NCI-H1694 treated with DMSO at 0.1 percent for 48 hours (cell line): ENCODE data around the gene CD28.

ENCODE experiments used
- DNase-seq: peaks from one replicate; lab custom pipeline; 2025; lab: John Stamatoyannopoulos, UW

The CD28 gene

DNA sequence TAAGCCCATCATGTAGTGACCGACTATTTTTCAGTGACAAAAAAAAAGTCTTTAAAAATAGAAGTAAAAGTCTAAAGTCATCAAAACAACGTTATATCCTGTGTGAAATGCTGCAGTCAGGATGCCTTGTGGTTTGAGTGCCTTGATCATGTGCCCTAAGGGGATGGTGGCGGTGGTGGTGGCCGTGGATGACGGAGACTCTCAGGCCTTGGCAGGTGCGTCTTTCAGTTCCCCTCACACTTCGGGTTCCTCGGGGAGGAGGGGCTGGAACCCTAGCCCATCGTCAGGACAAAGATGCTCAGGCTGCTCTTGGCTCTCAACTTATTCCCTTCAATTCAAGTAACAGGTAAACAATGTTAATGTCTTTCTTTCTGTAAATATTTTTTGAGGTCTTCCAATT, at the start of gene CD28:
Gene CD28 (plus strand): TSS at position 237 of the 400 bp plus-strand sequence. CDS start 58 bp downstream, at position 295.
- DNase-seq, result no peak

DNA sequence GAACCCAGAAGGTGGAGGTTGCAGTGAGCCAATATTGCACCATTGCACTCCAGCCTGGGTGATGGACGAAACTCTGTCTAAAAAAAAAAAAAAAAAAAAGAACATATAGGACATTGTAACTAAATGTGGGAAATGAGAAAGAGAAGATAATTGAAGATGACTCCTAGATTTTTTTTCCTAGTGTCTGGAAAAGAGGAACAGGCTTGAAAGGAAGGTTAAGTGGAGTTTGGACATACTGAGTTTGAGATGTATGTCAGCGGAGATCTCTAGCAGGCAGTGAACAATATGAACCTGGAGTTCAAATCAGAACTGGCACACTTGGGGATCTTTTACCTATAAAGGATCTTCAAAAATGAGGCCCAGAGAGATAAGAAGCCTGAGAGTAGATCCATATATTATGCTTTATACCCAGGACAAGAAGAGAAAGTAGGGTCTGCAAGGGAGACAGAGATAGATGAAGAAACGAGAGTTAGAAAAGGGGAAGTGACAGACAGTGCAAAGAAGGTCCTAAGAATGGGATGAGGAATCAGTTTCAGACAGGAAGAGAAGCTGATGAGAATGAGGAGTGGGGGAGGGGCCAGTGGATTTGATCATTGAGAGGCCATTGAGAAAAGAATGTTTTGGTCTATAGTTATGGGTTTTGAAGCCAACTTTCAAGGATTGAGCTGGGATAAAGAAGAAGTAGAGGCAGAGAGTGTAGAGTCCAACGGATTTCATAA, 46.9 kb upstream of the CD28 start:
- DNase-seq, result no peak

DNA sequence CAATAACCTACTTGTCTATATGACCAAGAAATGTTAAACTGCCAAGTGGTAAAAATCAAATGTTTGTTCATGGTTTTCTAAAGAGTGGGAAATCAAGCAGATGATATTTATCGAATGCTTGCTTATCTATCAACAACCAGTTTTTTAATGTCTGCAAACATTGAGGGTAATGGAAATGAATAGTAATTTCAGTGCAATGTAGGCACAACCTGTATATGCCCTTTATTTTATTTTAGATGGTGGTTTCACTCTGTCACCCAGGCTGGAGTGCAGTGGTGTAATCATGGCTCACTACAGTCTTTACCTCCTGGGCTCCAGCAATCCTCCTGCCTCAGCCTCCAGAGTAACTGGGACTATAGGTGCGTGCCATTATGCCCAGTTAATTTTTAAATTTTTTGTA, 46.0 kb upstream of the CD28 start:
- DNase-seq, result no peak

DNA sequence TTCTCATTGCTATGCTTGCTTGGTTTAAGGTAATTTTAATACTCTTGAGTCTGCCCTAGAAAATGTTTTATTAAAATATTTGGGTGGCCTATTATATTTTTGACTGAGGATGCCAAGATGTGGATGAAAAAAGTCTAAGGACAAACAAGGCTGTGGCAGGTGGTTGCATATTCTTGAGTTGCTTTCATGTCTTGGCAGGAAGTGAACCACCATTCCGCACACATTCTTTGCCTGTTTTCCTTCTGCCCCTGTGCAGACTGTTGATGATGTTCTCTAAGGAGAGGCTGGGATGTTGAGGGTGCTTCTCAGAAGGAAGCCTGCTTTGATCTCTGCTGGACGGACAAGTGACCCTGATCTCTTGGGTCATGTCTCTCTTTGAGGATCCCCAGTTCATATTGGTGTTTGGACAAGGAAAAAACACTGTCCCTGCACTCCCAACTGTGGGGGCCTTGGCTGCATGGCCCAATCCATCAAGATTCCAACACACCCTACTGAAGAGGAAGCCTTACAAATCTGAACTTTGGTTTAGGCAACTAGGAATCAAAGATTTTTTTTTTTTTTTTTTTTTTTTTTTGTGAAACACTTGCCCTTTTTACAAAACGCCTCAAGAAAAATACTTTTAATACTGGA, 45.0 kb upstream of the CD28 start:
- no peak for DNase-seq

DNA sequence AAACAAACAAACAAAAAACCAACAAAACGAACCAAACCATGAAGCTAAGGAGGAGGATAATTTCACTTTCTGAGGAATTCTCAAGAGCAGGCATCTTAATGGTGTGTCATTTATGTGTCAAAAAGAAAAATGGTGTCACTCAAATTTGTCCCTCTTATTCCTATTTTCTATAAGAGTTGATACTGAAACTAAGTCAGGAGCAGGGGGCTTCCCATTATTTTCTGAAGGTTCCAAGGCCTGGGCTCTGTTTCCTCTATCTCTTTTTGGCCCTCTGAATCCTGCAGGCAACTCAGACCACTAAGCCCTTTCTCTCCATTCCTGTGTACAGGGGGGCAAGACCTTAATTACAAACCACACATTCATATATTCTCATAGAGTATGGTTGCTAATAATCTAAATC, 44.0 kb upstream of the CD28 start:
- no peak for DNase-seq

DNA sequence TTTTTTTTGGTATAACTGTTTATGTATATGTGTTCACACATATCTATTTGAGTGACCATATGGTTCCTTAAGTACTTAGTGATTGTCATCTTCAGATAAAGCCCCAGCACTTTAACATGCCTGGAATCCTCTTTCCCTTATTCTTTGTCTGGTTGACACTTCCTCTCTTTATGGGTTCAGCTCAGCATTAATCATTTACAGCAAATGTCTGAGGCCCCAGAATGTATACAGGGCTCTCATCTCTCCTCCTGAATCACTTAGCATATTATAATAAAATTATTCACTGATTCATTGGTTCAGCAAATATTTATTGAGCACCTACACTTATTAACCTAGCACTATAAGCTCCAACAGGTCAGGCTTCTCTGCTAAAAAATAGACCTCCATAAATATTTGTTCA, 43.5 kb upstream of the CD28 start:
- DNase-seq, result no peak

DNA sequence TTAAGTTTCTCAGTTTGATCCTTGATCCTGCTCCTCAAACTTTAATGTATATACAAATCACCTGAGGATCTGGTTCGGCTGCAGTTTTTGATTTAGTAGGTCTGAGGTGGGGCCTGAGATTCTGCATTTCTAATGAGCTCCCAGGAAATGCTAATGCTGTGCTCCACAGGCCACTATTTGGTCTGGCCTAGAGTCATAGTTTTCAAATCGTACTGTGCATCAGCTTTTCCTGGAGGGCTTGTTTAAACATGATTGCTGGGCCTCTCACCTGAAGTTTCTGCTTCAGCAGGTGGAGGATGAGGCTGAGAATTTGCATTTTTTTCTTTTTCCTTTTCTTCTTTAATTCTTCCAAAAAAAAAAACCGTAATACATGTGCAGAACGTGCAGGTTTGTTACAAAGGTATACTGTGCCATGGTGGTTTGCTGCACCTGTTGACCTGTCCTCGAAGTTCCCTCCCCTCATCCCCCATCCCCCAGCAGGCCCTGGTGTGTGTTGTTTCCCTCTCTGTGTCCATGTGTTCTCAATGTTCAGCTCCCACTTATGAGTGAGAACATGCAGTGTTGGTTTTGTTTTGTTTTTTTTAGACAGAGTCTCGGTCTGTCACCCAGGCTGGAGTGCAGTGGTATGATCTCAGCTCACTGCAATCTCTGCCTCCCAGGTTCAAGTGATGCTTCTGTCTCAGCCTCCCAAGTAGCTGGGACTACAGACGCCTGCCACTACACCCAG, 42.2 kb upstream of the CD28 start:
- DNase-seq, result no peak

DNA sequence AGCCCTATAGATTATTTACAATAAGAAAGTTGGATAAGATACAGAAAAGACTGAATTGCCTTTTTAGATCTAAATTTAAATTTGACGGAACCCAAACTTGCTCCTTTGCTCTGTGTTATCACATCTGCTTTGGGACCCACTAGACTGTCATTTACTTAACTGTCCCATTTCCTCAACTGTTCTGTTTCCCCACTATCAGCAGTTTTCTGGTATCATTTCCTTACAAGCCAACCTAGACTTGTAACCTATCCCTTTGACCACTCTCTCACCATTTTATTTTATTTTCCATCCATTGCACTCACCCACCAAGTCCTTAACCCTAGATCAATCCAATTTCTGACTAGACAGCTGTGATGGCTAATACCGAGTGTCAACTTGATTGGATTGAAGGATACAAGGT, 38.6 kb upstream of the CD28 start:
- no peak for DNase-seq

DNA sequence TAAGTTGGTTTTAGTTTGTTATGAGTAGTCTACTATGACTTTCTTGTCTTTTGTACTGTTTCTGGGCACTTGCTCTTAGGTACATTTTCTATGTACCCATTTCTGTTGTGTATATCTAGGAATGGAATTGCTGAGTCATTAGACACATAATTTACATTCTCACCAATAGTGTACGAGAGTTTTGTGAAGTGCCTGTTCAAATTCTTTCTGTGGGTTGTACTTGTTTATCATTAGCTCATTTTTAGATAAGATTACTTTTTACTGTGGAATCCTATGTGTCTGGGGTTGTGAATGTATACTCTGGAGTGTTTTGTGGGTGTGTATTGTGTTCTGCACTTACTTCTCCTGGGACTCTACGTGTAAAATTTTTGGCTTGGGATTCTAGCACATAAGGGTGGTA, 36.6 kb upstream of the CD28 start:
- no peak for DNase-seq

DNA sequence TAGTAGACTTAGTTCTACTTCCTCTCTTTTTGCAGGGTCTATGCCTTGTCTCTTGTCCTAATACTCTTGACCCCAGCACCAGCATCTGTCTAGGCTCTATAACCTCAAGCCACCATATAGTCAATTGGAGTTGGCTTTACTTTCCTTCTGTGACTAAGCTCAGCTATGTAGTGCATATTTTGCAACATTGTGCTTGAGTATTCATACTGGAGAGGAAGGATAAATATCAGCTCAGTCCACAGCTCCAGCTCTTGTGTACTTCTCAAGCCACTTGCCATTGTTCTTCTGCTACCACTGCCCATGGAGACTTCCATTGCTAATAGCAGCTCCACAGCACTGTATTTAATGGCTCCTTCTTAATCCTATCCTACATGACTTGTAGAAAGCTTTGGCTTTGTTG, 35.5 kb upstream of the CD28 start:
- DNase-seq, result no peak

DNA sequence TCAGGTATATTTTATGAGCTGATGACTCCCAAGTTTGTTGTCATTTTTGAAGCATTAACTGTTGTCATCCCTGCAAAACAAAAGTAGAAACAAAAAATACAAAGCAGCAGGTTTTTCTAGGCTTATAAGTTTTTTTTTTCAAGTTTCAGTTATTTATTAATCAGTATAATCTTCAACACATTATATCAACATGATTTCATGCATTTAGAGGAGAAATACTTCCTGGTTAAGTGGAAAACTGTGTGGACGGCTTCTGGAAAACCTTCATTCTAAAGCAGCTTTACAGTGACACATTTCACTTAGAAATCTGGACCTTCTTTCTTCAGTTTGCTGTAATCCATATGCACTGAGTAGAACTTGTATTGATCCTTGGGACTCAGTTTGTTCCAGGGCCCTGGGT, 34.6 kb upstream of the CD28 start:
- DNase-seq, result no peak

DNA sequence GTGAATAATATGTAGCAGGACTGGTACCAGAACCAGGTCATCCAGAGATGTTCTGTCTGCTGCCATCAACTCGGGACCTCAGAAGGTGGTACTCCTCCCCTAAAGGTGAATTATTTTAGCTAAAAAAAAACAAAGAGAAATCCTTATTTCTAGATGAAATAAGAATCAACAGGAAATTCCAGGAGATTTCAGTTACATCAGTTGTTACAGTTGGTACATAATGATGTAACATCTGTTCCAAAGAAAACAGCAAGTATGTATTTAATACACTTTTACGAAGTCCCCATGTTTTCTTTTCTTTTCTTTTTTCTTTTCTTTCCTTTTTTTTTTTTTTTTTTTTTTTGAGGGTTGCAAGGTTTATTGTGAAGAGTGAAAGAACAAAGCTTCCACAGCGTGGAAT, 33.6 kb upstream of the CD28 start:
- no peak for DNase-seq

DNA sequence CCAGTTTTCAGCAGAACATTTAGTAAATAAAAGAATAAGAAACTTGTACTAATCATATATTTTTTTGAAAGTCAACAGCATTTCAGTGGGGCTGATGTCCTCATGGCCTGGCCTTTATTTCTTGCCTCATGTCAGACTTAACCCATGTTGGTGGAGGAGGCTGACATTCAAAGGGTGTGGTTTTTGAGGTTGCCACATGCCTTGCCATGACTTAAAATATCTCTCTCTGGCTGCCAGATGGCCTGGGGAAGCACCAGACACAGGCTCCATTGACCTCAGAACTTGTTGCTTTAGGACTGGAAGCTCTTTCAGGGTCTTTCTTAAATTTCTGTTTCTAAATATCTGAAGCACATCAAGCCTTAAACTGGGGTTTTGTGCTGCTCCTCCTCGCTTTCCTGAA, 32.5 kb upstream of the CD28 start:
- DNase-seq, result no peak

DNA sequence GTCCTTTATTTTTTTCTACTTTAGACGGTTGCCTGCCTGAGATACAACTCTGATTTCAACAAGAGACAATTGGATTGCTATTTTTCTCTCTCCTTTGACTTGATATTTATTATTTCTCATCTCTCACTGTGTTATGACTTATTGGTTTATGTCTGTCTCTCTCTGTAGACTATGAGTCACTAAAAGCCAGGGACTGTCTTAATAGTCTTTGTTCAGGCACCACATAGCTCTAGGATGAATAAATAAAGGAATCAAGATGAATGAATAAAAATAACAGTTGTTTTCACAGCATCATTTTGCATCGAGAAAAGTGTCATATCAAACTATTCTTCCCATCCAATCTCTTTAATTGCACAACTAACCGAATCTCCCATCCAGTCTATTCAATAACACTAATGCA, 31.4 kb upstream of the CD28 start:
- no peak for DNase-seq

DNA sequence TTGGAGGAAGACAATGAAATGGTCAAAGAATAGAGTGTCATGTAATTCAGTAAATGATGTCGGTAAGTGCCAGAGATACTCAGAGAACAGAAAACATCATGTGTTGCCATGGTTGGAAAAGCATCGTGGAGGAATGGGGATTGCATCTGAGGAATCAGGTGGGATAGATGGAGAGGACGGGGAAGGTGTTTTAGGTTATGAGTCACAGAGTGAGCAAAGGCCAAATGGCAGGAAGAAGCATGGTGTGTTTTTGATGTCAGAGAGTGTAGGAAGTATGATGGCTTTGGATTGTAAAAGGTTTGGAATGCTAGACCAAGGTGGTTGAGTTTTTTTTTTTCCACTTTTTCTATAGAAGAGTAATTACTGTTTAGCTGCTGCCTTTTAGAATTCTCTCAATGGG, 27.5 kb upstream of the CD28 start:
- no peak for DNase-seq

DNA sequence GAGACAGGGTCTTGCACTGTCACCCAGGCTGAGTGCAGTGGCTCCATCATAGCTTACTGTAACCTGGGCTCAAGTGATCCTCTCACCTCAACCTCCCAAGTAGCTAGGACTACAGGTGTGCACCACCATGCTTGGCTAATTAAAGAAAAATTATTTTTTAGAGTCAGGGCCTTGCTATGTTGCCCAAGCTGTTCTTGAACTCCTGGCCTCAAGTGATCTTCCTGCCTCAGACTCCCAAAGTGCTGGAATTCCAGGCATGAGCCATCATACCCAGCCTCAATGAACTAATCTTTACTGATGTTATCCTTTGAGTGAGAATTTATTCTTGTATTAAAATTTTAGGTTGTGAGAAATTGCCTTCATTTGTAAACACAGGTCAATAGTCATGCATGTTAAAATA, 27.0 kb upstream of the CD28 start:
- DNase-seq, result no peak

DNA sequence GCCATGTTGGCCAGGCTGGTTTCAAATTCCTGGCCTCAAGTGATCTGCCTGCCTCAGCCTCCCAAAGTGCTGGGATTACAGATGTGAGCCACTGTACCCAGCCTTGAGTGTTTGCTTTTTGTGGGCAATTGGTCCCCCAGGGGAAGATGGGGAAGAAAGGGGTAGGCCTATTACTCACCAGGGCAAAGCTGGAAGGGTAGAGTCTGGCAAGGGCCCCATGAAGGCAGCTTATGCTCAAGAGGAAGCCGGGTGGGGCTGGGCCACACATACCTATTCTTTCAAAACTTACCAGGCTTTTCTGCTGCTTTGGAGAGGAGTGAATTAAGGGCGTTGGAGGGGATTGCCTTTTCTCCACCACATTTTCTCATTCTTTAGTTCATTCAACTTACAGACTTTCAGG, 24.5 kb upstream of the CD28 start:
- no peak for DNase-seq

DNA sequence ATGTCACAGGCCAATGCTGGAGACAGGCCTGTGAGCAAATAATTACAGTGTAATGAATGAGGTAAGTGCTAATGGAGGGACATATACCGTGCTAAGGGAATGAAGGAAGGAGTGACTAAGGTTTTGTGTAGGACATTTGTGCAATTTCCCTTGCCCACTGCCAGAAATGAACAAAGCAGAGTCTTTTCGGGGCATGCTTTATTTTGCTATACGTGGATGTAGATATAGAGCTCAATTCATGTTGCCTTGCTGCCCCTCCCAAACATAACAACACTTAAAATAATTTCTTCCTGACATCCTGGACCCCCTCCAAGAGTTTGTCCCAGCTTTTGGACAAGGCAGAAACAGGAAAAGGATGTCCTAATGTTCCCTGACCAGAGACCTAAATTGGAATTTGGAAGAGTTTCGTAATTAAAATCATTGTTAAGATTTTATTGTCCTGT, 23.7 kb upstream of the CD28 start:
- no peak for DNase-seq

DNA sequence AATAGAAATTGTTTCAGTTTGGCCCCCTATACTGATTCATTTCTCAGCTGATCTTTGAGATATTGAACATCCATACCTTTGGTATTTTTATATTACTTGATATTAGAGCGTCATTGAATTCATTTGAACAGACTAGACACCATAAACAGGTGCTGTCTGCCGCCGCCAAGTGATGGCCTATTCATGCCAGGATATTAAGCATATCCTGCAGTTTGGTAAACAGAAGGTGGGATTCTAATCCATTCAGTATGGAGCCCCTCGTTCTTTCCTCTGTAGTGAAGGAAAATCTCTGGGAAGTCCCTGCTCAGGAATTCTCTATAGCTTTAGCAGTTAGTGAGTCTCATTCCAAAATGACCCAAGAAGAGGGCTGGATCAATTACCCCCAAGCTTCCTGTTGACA, 23.0 kb upstream of the CD28 start:
- DNase-seq, result no peak

DNA sequence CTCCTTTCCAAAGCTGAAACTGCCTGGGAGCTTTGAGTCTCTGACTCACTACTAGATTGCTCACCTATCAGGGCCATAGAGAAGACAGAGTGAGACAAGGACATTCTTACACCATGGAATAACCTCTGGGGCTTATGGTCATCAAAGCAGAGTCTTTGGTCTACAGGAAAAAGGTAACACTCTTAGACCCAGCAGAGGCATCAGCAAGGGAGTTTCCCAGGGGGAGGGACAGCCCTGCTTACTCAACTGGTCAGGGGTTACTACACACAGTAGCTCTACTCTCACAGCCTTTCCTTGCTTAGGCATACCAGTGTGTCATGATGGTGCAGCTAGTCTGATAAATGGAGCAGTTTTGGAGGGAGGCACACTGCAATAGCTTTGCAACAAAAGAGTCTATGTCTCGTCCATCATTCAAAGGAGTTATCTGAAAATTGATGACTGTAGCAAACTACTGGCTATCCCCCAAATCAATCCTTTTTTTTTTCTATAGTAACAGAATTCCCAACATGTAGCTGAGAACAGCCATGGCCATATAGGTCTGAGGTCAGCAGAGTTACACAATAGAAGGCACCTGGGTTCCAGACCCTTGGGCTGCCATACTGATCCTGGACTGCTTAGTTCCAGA, 22.4 kb upstream of the CD28 start:
- DNase-seq, result no peak

DNA sequence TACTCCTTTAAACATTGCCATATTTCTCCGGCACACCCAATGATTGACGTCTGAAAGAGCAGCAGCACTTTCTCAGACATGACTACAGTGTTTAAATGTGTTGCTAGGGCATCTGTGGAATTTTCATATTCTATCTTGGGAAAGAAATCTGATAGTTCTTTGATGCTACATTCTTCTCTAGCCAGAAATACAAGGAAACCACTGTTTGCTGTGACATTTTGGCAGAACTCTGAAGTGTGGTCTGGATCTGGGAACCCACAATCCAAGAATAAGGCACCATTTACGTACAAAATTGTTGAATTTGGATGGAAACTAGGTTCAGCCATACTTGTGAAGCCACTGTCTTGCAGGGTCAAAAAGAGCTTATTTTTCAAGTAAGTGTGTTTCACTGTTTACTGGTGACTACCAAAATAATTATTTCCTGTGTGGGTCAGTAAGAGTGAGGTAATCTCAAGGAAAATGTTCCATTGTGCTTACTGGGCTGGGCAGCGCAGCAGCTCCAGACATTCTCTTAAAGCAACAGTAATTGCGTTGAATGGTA, 21.3 kb upstream of the CD28 start:
- DNase-seq, result no peak

DNA sequence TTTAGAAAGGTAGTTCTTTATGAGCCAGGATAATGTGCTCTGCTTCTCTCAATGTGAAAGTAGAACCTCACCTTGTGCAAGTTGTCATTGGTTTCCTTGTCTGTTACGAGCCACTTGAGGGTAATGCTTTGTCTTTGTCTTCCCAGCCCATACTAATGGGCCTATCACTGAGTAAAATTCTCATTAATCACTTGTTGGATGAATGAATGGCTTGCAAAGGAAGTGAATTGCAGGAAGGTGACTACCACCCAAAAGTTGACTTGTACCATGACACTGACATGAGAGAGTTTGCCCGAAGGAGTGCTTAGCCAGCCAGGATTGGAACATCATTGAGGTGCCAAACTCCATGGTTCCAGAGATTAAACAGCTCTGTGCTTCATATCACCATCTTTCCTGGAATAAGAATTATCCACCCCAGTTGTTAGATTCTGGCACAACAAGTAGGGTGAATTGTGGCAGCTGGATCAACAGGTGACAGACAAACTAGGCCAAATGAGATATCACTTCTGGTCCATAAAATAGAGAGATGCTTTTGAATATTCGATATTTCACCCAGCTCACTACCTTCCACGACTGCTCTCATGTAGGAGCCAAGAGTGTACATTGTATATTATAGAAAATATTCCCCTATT, 20.5 kb upstream of the CD28 start:
- no peak for DNase-seq
